ENCODE measurements around the gene HMGCLL1.
A peak's percentile ranks its signal among the peaks of the same experiment; 100 is the strongest.

DNA sequence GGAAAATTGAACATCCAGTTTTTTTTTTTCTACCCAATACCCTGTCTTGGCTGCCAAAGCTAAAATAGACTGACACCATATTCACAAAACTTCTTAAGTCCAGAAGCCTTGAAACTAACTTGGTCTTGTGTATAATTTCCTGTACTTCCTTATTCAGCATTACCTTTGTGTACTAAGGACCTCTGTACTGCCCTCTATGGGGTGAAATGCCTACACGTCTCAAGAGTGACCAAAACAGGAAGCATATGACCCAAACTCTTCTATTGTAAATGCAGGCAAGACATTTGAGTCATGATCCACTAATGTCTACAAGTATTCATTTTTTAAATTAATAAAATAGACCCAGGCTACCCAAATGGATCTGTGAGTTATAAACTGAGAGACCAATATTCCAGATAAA, 50.4 kb downstream of the HMGCLL1 start:
- TF ChIP-seq POLR2A (IDR thresholded peaks at IDR 0.05), result no peak
- TF ChIP-seq, protein P1, sequence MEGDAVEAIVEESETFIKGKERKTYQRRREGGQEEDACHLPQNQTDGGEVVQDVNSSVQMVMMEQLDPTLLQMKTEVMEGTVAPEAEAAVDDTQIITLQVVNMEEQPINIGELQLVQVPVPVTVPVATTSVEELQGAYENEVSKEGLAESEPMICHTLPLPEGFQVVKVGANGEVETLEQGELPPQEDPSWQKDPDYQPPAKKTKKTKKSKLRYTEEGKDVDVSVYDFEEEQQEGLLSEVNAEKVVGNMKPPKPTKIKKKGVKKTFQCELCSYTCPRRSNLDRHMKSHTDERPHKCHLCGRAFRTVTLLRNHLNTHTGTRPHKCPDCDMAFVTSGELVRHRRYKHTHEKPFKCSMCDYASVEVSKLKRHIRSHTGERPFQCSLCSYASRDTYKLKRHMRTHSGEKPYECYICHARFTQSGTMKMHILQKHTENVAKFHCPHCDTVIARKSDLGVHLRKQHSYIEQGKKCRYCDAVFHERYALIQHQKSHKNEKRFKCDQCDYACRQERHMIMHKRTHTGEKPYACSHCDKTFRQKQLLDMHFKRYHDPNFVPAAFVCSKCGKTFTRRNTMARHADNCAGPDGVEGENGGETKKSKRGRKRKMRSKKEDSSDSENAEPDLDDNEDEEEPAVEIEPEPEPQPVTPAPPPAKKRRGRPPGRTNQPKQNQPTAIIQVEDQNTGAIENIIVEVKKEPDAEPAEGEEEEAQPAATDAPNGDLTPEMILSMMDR (IDR thresholded peaks at IDR 0.05), result peak in 2 of 4 donors; percentile 10 to 20

Data from right lobe of liver (tissue), 4 donors.